ENCODE measurements around the gene ARHGAP4.

GRCh38 chrX:153932220-153932915, 6.3 kb upstream of the ARHGAP4 start:
- TF ChIP-seq POLR2A (IDR thresholded peaks at IDR 0.05), result no peak
- TF ChIP-seq, protein P1, sequence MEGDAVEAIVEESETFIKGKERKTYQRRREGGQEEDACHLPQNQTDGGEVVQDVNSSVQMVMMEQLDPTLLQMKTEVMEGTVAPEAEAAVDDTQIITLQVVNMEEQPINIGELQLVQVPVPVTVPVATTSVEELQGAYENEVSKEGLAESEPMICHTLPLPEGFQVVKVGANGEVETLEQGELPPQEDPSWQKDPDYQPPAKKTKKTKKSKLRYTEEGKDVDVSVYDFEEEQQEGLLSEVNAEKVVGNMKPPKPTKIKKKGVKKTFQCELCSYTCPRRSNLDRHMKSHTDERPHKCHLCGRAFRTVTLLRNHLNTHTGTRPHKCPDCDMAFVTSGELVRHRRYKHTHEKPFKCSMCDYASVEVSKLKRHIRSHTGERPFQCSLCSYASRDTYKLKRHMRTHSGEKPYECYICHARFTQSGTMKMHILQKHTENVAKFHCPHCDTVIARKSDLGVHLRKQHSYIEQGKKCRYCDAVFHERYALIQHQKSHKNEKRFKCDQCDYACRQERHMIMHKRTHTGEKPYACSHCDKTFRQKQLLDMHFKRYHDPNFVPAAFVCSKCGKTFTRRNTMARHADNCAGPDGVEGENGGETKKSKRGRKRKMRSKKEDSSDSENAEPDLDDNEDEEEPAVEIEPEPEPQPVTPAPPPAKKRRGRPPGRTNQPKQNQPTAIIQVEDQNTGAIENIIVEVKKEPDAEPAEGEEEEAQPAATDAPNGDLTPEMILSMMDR (IDR thresholded peaks at IDR 0.05), result no peak

Data from heart left ventricle (tissue), 13 donors.